A673 (cell line): ENCODE results near the gene LMBR1. TPM values are rescaled to one million over a fixed set of nuclear protein-coding genes. Genes with fewer than 3 reads are reported as not detected.

ENCODE experiments used
- BruUV-seq: library from RNA; stranded (reverse); fragments of 400-500 nt; replicated peaks from 2 replicates; lab custom pipeline; 2021; lab: Mats Ljungman, UMichigan
- CTCF ChIA-PET: fragments of 300-600 bp; sonication (Branson Sonifier 250); formaldehyde crosslinking; loops from one replicate; lab custom pipeline; 2022; ENCODE audit warnings: antibody characterized with exemption; lab: Charles Lee
- POLR2A ChIA-PET: fragments of 300-600 bp; sonication (Branson Sonifier 250); formaldehyde crosslinking; loops from one replicate; lab custom pipeline; 2022; ENCODE audit warnings: antibody characterized with exemption; ENCODE audit not compliant: low non-redundant PET; lab: Charles Lee
- DNase-seq: peaks from one replicate; pipeline ENCODE4 v3.0.0-alpha.2; 2015; ENCODE audit warnings: low spot score
- H3K27ac ChIP-seq: fragments of 200-600 bp; sonication (generic); 2 replicates; pipeline ENCODE4 v1.5.1; 2016; ENCODE audit warnings: mixed run types, low read depth, mild to moderate bottlenecking, mixed read lengths, antibody characterized with exemption, low read length; ENCODE audit not compliant: poor library complexity, severe bottlenecking
- H3K27me3 ChIP-seq: fragments of 200-600 bp; sonication (generic); replicated peaks from 2 replicates; pipeline ENCODE4 v1.6.1; 2017; ENCODE audit warnings: mixed run types, low read depth, mild to moderate bottlenecking, mixed read lengths, antibody characterized with exemption, low read length; ENCODE audit not compliant: insufficient read depth, poor library complexity
- H3K36me3 ChIP-seq: fragments of 200-600 bp; sonication (generic); 2 replicates; pipeline ENCODE4 v1.6.1; 2016; ENCODE audit warnings: mixed run types, mild to moderate bottlenecking, mixed read lengths, antibody characterized with exemption, low read length; ENCODE audit not compliant: insufficient read depth, poor library complexity, severe bottlenecking
- H3K4me1 ChIP-seq: fragments of 200-600 bp; sonication (generic); 2 replicates; pipeline ENCODE4 v1.6.1; 2017; ENCODE audit warnings: mixed run types, mild to moderate bottlenecking, mixed read lengths, antibody characterized with exemption, low read length; ENCODE audit not compliant: insufficient read depth, poor library complexity, severe bottlenecking
- H3K4me3 ChIP-seq: fragments of 200-600 bp; sonication (generic); 2 replicates; pipeline ENCODE4 v1.5.1; 2016; ENCODE audit warnings: low read depth, mixed run types, mild to moderate bottlenecking, mixed read lengths, low read length; ENCODE audit not compliant: poor library complexity, severe bottlenecking
- H3K9me3 ChIP-seq: fragments of 200-600 bp; sonication (generic); 2 replicates; pipeline ENCODE4 v1.6.1; 2016; ENCODE audit warnings: mixed run types, low read depth, mild to moderate bottlenecking, mixed read lengths, antibody characterized with exemption, low read length; ENCODE audit not compliant: poor library complexity, severe bottlenecking
- EZH2 ChIP-seq: fragments of 200-600 bp; sonication (generic); IDR thresholded peaks from 2 replicates; pipeline ENCODE4 v1.6.1; 2017; ENCODE audit warnings: borderline replicate concordance, low read depth, mild to moderate bottlenecking, mixed read lengths, antibody characterized with exemption, low read length; ENCODE audit not compliant: poor library complexity, severe bottlenecking
- intact Hi-C: fragments of 100-400 bp; cut with micrococcal nuclease; formaldehyde crosslinking; loops from one replicate; pipeline ENCODE4 v1.10.0; 2022; ENCODE audit not compliant: unreplicated experiment
- total RNA-seq: library from RNA; stranded (reverse); gene quantifications from 2 replicates; pipeline ENCODE4 v1.2.3, GENCODE V29; 2021
- TF ChIP-seq, protein P1 (sequence below): fragments of 300-800, 200-600 bp; sonication (generic); conservative IDR thresholded peaks from 2 replicates; pipeline ENCODE4 v1.5.1; 2017; ENCODE audit warnings: low read depth, mild to moderate bottlenecking, antibody characterized with exemption, low read length, moderate library complexity, mixed read lengths

Gene LMBR1
- total RNA-seq, 1 experiment from 2014 or later = 50.7 TPM

DNA sequence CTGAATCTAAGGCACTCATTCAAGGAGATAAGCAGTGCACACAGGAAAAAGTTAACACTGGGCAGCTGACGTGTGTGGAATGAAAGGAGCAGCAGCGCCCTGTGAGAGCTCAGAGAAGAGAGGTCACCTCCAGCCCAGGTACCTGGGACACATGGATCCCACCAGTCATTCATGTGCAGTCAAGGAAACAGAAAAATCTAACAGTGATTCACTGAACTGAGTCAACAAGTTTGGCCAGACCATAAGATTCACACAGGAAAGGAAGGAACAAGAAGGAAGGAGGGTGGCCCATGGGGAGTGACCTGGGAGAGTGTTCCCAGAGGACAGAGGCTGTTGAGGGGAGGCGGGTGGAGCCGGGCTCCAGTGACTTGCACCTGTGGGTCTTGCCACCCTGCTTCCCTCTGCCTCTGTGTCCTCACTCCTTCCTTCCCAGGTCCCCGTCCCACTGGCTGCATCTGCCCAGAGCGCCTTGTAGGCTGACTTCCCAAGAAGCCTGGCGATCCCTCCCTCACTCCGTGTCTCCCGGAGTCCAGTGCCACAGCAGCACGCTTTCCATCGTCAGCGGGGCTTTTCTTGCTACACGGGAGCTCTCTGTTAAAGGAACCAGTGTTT is 224.7 kb downstream of the LMBR1 start:
- POLR2A ChIA-PET = no interaction called here
- CTCF ChIA-PET = no interaction called here

DNA sequence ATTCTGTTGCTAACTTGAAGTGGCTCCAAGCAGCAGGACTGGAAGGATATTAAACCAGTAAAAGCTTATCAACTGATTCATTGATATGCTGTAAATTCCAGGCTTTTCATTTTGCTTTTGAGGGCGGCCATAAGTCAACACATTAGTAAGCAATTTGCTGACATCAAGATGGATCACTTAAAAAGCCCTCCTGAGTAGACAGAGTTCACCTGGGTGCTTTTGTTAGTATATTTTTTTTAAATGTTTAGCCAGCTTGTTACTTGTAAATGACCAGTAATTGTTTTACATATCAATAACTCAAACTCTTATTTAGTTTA is 225.9 kb downstream of the LMBR1 start:
- intact Hi-C loops = no loop called here
- POLR2A ChIA-PET = no interaction called here
- BruUV-seq = no TSS peak

More for the DNA sequence above, 224.7 kb downstream of the LMBR1 start:
- intact Hi-C loops = no loop called here
- no peaks in the 10 kb centered on the region for H3K9me3 ChIP-seq
- no peak for DNase-seq
- H3K4me1 ChIP-seq = no peaks in the 10 kb centered on the region
- no peak overlapping the region for H3K27ac ChIP-seq
- no peak overlapping the region for H3K4me3 ChIP-seq
- TF ChIP-seq, protein P1, sequence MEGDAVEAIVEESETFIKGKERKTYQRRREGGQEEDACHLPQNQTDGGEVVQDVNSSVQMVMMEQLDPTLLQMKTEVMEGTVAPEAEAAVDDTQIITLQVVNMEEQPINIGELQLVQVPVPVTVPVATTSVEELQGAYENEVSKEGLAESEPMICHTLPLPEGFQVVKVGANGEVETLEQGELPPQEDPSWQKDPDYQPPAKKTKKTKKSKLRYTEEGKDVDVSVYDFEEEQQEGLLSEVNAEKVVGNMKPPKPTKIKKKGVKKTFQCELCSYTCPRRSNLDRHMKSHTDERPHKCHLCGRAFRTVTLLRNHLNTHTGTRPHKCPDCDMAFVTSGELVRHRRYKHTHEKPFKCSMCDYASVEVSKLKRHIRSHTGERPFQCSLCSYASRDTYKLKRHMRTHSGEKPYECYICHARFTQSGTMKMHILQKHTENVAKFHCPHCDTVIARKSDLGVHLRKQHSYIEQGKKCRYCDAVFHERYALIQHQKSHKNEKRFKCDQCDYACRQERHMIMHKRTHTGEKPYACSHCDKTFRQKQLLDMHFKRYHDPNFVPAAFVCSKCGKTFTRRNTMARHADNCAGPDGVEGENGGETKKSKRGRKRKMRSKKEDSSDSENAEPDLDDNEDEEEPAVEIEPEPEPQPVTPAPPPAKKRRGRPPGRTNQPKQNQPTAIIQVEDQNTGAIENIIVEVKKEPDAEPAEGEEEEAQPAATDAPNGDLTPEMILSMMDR = no peak
- no peak for TF ChIP-seq EZH2
- no peaks in the 10 kb centered on the region for H3K36me3 ChIP-seq
- BruUV-seq = no TSS peak
- H3K27me3 ChIP-seq = no peaks in the 10 kb centered on the region

DNA sequence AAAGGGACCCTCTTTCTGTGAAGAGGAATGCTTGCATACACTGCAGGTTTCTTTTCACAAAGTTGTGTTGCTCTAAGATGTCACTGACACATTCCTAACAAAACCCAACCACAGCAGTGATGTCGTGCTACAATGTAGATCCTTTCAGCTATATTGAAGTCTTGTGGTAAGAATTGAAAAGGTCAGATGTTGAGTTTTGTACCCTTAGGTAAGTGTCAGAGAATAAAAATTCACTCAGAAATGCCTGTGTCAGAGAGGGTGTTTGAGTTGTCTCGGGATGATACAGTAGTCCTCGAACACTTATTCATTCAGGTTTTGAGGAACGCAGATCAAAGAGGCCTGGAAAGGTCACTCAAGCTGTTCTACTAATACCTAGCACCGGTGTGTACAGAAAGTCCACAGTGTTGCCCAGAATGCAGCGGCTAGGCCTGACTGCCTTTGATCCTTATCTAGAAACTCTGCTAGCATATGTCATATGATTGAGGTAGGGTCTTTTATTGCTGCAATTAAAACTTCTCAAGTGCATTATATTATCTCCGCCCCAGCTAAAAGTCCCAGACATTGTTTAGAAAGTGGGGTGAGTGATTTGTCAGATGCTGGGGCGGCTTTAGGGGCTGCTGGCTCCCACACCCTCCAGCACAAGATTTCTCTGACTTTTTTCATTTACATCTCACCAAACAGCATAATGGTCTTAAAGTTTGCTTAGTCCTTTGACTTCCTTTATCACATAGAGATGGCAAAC is 226.4 kb downstream of the LMBR1 start:
- Histone ChIP-seq H3K4me1 (no peaks in the 10 kb centered on the region), H3K27ac (no peak overlapping the region), H3K9me3 (no peaks in the 10 kb centered on the region), H3K4me3 (no peak overlapping the region), H3K27me3 (no peaks in the 10 kb centered on the region), H3K36me3 (no peaks in the 10 kb centered on the region)
- no peak for TF ChIP-seq EZH2
- TF ChIP-seq, protein P1 = no peak
- POLR2A ChIA-PET = no interaction called here
- DNase-seq = no peak
- intact Hi-C loops = no loop called here
- CTCF ChIA-PET = no interaction called here
- BruUV-seq = no TSS peak

More for the DNA sequence above, 225.9 kb downstream of the LMBR1 start:
- Histone ChIP-seq H3K36me3 (no peaks in the 10 kb centered on the region), H3K4me3 (no peak overlapping the region), H3K4me1 (no peaks in the 10 kb centered on the region), H3K9me3 (no peaks in the 10 kb centered on the region), H3K27ac (no peak overlapping the region), H3K27me3 (no peaks in the 10 kb centered on the region)
- CTCF ChIA-PET = no interaction called here
- DNase-seq = no peak
- TF ChIP-seq EZH2 = no peak
- TF ChIP-seq, protein P1 = no peak
